GM12875 (cell line): ENCODE measurements around the gene PIK3R5.

Source experiments
- H3K4me3 ChIP-seq: one replicate; pipeline ENCODE4 v1.5.1; 2011; ENCODE audit warnings: low read depth, low read length, control low read depth
- CTCF ChIP-seq: IDR thresholded peaks from 2 replicates; pipeline ENCODE4 v1.5.1; 2011; ENCODE audit warnings: low read depth, mild to moderate bottlenecking, control low read depth, inconsistent platforms, low read length, moderate library complexity, borderline replicate concordance; ENCODE audit not compliant: insufficient read depth

Gene PIK3R5

GRCh38 chr17:8944748-8945147 lies 20.8 kb downstream of the PIK3R5 start:
- H3K4me3 ChIP-seq = no peak overlapping the region

GRCh38 chr17:8944083-8944482 lies 21.4 kb downstream of the PIK3R5 start:
- H3K4me3 ChIP-seq = no peak overlapping the region
- TF ChIP-seq CTCF = no peak

More at GRCh38 chr17:8944748-8945147, 20.8 kb downstream of the PIK3R5 start:
- no peak for TF ChIP-seq CTCF

GRCh38 chr17:8941980-8942622 lies 23.4 kb downstream of the PIK3R5 start:
- no peak overlapping the region for H3K4me3 ChIP-seq
- no peak for TF ChIP-seq CTCF

GRCh38 chr17:8941520-8941919 lies 24.0 kb downstream of the PIK3R5 start:
- peak overlapping the region; percentile 10 for H3K4me3 ChIP-seq

GRCh38 chr17:8940866-8941471 lies 24.5 kb downstream of the PIK3R5 start:
- H3K4me3 ChIP-seq = no peak overlapping the region
- TF ChIP-seq CTCF = no peak

More at GRCh38 chr17:8941520-8941919, 24.0 kb downstream of the PIK3R5 start:
- no peak for TF ChIP-seq CTCF

DNA sequence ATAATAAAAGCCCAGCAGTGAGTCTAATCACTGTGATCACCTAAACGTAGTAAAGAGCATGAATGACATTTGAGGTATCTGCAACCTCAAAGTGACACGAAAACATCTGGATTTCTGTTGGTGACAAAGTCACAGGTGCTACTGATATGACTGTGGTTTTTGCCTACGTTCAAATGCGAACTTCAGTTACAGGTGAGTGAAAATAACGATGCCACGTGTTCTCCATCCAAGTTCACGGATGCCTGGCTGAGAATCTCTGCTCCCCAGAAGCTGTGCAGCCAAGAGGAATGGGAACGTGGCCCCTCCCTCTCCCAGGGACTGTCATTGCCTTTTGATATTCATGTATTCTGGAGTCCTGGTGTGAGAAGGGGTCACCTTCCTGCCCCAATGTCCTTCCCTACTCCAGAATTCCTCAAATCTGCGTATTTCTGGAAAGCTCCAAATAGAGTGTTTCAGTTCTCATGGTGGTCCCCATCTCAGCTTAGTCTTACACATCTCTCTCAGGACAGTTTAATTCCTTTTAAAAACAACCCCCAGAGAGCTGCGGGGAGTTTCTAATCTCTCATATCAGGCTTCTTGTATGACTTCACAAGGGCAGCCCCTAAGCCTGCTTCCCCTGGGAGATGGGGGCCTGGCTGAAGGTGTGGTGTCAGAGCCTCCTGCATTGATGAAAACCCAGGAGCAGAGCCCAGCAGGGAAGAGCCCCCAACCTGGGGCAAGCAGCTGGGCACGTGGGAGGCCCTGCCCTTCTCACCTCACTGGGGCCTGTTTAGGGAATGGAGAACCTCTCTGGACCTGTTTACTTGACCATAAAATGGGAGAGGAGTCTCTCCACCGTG lies 25.8 kb downstream of the PIK3R5 start:
- TF ChIP-seq CTCF = no peak
- no peak overlapping the region for H3K4me3 ChIP-seq
